ENCODE data around the gene CLDN7.

GRCh38 chr17:7290166-7290565, 27.9 kb upstream of the CLDN7 start:
- TF ChIP-seq POLR2A (IDR thresholded peaks at IDR 0.05): no peak
- TF ChIP-seq, protein P1, sequence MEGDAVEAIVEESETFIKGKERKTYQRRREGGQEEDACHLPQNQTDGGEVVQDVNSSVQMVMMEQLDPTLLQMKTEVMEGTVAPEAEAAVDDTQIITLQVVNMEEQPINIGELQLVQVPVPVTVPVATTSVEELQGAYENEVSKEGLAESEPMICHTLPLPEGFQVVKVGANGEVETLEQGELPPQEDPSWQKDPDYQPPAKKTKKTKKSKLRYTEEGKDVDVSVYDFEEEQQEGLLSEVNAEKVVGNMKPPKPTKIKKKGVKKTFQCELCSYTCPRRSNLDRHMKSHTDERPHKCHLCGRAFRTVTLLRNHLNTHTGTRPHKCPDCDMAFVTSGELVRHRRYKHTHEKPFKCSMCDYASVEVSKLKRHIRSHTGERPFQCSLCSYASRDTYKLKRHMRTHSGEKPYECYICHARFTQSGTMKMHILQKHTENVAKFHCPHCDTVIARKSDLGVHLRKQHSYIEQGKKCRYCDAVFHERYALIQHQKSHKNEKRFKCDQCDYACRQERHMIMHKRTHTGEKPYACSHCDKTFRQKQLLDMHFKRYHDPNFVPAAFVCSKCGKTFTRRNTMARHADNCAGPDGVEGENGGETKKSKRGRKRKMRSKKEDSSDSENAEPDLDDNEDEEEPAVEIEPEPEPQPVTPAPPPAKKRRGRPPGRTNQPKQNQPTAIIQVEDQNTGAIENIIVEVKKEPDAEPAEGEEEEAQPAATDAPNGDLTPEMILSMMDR (IDR thresholded peaks at IDR 0.05): no peak
- TF ChIP-seq POLR2AphosphoS5 (IDR thresholded peaks at IDR 0.05): no peak
